Thoracic aorta (tissue), 2 donors: ENCODE results near the gene MCC. TPM values are rescaled to one million over a fixed set of nuclear protein-coding genes. Genes with fewer than 3 reads are reported as not detected.

ENCODE experiments used
- ATAC-seq: fragments of 150-250 bp; one replicate; pipeline ENCODE4 v1.8.0; 2017; ENCODE audit warnings: low read depth; ENCODE audit not compliant: insufficient number of reproducible peaks, low FRiP score
- DNase-seq: peaks from one replicate; pipeline ENCODE4 v3.0.0-alpha.2; 2020; ENCODE audit warnings: low spot score
- H3K27ac ChIP-seq, 2 donors: fragments of 200-600 bp; sonication (generic); 1 replicate in 1 of 2; 2 replicates in 1 of 2; pipeline ENCODE4 v1.5.1; 2016; ENCODE audit warnings: mild to moderate bottlenecking in 2 of 2, moderate library complexity in 2 of 2
- H3K27me3 ChIP-seq: fragments of 200-600 bp; sonication (generic); replicated peaks from 2 replicates; pipeline ENCODE4 v1.6.0; 2016; ENCODE audit warnings: mild to moderate bottlenecking; ENCODE audit not compliant: insufficient read depth
- H3K36me3 ChIP-seq: fragments of 200-600 bp; sonication (generic); one replicate; pipeline ENCODE4 v1.5.1; 2016
- H3K4me1 ChIP-seq, 2 donors: fragments of 200-600 bp; sonication (generic); 1 replicate in 1 of 2; 2 replicates in 1 of 2; pipeline versions ENCODE4 v1.5.1 to v1.6.0; 2016; ENCODE audit warnings: low read depth in 2 of 2, mild to moderate bottlenecking in 1 of 2; ENCODE audit not compliant: control insufficient read depth in 1 of 2
- H3K4me3 ChIP-seq: fragments of 200-600 bp; sonication (generic); 2 replicates; pipeline ENCODE4 v1.5.1; 2016; ENCODE audit warnings: mild to moderate bottlenecking
- H3K9me3 ChIP-seq: fragments of 200-600 bp; sonication (generic); 2 replicates; pipeline ENCODE4 v1.5.1; 2016
- total RNA-seq, 2 donors: library from RNA; depleted of rRNA; stranded (reverse); fragments of >200 nt; gene quantifications; one replicate each; pipeline versions ENCODE4 v1.1.0 to v1.2.3, GENCODE V29; 2016
- TF ChIP-seq, protein P1 (sequence below): fragments of 200-600 bp; sonication (generic); IDR thresholded peaks from one replicate; pipeline ENCODE4 v1.5.1; 2019; ENCODE audit warnings: antibody characterized with exemption

MCC gene
- total RNA-seq, 2 donors from 2014 or later, result 14.6 to 27.2 TPM

DNA sequence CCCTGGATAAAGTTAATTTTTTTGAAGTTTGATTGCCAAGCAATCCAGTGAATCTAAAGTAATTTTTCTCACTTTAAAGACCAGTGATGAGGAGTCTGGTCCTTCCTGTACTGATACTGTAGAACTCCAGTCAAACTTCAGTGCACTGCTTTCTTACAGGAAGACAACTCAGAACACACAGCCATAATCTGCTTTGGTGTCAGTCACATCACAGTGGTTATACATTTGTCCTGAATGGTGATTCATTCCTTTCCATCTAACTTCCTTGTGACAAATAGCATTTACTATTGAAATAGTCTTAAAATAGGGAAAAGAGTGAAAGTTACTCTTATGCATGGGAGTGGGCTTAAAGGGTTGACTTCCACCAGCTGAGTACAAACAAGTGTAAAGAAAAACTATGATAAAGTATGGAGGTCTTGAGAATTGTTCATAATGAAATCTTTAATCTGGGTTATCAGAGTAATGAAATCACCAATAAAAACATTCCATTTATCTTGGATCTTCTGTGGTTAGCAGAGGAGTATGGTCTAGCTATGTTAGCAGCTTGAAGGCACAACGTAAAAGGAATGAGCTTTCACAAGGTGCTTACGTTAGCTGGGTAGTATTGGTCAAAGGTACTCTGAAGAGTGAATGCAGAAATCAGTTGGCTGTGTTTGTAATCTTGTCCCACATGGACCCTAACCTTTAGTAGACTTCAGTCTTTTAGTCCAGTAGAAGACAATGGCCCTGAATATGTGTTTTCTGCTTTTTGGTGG lies 470.2 kb downstream of the MCC start:
- Histone ChIP-seq H3K27ac (no peak overlapping the region), H3K4me3 (no peak overlapping the region), H3K9me3 (no peaks in the 10 kb centered on the region), H3K36me3 (peaks cover 3% of the 10 kb centered on the region), H3K4me1 (no peaks in the 10 kb centered on the region), H3K27me3 (no peaks in the 10 kb centered on the region)
- DNase-seq (no peak), ATAC-seq (no peak)
- TF ChIP-seq, protein P1, sequence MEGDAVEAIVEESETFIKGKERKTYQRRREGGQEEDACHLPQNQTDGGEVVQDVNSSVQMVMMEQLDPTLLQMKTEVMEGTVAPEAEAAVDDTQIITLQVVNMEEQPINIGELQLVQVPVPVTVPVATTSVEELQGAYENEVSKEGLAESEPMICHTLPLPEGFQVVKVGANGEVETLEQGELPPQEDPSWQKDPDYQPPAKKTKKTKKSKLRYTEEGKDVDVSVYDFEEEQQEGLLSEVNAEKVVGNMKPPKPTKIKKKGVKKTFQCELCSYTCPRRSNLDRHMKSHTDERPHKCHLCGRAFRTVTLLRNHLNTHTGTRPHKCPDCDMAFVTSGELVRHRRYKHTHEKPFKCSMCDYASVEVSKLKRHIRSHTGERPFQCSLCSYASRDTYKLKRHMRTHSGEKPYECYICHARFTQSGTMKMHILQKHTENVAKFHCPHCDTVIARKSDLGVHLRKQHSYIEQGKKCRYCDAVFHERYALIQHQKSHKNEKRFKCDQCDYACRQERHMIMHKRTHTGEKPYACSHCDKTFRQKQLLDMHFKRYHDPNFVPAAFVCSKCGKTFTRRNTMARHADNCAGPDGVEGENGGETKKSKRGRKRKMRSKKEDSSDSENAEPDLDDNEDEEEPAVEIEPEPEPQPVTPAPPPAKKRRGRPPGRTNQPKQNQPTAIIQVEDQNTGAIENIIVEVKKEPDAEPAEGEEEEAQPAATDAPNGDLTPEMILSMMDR, result no peak

DNA sequence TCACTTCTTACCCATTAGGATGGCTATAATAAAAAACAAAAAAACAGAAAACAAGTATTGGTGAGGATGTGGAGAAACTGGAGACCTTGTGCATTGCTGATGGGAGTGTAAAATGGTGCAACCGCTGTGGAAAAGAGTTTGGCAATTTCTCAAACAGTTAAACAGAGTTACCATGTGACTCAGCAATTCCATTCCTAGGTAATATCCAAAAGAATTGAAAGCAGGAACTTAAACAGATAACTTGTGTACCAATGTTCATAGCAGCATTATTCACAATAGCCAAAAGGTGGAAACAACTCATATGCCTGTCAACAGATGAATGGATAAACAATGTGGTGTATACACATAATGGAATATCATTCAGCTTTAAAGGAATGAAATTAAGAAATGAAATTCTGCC lies 482.8 kb downstream of the MCC start:
- ATAC-seq (no peak), DNase-seq (no peak)
- H3K27ac ChIP-seq, result no peak overlapping the region
- H3K27me3 ChIP-seq, result no peaks in the 10 kb centered on the region
- H3K4me1 ChIP-seq, result no peaks in the 10 kb centered on the region
- no peak overlapping the region for H3K4me3 ChIP-seq
- TF ChIP-seq, protein P1, result no peak
- peaks cover 10% of the 10 kb centered on the region for H3K36me3 ChIP-seq
- H3K9me3 ChIP-seq, result no peaks in the 10 kb centered on the region

DNA sequence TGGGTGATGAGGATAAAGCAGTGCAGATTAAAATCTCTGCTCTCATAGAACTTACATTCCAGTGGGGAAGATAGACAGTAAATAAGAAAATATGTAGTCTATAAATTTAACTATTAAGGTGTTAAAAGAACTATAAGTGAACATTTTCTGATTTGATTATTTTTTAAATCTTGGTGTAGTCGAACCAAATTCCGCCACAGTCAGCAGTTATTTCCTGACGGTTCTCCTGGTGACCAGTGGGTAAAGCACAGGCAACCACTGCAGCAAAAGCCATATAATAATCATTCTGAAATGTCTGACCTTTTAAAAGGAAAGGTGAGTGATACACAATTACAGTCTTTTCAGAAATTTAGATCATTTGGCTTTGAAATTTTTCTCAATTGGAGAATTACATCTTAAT lies 484.5 kb downstream of the MCC start:
- Histone ChIP-seq H3K4me1 (no peaks in the 10 kb centered on the region), H3K36me3 (peaks cover 10% of the 10 kb centered on the region), H3K27me3 (no peaks in the 10 kb centered on the region), H3K9me3 (no peaks in the 10 kb centered on the region), H3K27ac (no peak overlapping the region), H3K4me3 (no peak overlapping the region)
- no peak for DNase-seq
- ATAC-seq, result no peak
- TF ChIP-seq, protein P1, result no peak

DNA sequence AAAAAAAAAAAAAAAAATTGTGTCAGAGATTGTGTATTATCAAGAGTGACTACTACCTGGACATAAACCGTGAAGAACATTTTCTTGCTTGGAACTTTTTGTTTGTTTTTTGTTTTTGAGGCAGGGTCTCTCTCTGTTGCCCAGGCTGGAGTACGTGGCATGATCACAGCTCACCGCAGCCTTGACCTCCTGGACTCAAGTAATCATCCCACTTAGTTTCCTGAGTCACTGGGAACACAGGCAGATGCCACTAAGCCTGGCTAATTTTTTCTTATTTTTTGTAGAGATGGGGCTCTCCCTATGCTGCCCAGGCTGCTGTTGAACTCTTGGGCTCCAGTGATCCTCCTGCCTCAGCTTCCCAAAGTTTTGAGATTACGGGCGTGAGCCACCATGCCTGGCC lies 485.8 kb downstream of the MCC start:
- no peak for ATAC-seq
- no peaks in the 10 kb centered on the region for H3K27me3 ChIP-seq

DNA sequence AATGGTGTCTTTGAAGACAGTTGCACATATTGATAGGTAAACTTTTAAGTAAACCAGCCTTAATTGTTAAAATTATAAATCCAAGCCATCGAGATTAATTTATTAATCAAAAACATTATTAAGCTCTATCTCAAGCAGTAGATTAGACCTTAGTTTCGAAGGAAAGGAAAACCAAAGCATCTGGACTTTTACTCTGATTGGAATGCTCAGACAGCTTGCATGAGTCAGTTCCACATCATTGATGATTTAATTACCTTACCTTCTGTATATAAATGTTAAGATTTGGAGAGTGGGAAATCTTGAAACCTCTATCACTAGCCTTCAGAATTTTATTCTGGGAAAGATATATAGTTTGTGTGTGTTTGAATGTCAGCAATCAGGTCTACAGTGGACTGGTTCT lies 487.8 kb downstream of the MCC start:
- Histone ChIP-seq H3K36me3 (peaks cover 10% of the 10 kb centered on the region), H3K4me3 (no peak overlapping the region), H3K27ac (no peak overlapping the region), H3K27me3 (no peaks in the 10 kb centered on the region), H3K4me1 (no peaks in the 10 kb centered on the region), H3K9me3 (no peaks in the 10 kb centered on the region)
- ATAC-seq (no peak), DNase-seq (no peak)
- TF ChIP-seq, protein P1, result no peak

More for the DNA sequence above, 485.8 kb downstream of the MCC start:
- DNase-seq, result no peak
- H3K4me1 ChIP-seq, result no peaks in the 10 kb centered on the region
- H3K27ac ChIP-seq, result no peak overlapping the region
- TF ChIP-seq, protein P1, result no peak
- no peaks in the 10 kb centered on the region for H3K9me3 ChIP-seq
- H3K4me3 ChIP-seq, result no peak overlapping the region
- H3K36me3 ChIP-seq, result peaks cover 10% of the 10 kb centered on the region
